COLO829 (cell line): ENCODE results near the gene TPCN1.

ENCODE experiments used
- DNase-seq: peaks from one replicate; pipeline ENCODE4 v3.0.0; 2012; ENCODE audit warnings: low spot score

Gene TPCN1

DNA sequence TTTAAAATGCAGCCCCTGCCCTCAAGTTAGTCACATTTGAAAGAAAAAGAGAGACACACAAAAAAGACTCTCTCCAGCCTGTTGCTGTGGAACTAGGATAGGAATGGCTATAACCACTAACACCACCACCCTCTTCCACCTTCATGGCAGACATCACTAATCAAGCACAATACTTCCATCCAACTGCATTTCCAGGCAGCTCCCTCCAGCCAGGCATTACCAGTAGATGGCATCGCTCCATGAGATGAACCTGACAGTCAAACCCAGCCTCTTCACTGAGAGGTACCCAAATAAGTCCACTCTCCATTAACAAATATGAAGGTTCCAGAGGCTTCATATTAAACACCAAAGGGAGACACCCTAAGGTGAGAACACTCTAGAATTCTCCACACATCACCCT lies 89.2 kb downstream of the TPCN1 start:
- no peak for DNase-seq

DNA sequence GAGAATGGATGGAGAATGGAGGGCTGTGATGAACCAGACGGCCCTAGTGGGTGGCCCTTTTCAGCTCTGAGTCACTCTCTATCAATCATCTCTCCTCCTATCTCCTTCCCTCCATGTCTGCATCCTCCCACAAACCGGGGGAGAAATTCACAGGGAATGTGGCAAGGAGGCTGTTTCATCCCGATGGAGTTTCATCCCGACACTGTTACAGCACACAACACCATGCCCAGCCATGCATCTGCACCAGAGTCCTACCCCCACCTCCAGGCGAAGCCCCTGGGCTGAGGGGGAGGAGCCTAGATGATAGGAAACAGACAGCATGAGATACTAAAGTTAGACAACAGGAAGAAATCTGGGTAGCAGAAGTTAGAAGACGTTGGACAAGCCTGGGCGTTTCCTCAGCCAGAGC lies 92.9 kb downstream of the TPCN1 start:
- no peak for DNase-seq

DNA sequence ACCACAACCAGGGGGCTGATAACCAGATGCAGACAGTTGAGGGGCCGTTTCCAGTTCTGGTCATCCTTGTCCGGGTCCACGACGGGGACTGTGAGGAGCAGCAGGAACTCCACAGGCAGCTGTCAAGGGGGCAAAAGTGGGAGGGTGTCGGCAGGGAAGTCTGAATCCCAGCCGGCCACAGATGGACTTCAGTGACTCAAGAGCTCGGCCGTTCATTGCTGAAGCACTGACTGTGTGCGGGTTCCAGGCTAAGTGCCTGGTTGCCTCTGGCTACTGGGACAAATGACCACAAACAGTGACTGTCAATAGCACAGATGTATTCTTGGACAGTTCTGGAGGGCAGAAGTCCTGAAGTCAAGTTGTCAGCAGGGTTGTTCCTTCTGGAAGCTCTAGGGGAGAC lies 94.1 kb downstream of the TPCN1 start:
- DNase-seq = no peak

DNA sequence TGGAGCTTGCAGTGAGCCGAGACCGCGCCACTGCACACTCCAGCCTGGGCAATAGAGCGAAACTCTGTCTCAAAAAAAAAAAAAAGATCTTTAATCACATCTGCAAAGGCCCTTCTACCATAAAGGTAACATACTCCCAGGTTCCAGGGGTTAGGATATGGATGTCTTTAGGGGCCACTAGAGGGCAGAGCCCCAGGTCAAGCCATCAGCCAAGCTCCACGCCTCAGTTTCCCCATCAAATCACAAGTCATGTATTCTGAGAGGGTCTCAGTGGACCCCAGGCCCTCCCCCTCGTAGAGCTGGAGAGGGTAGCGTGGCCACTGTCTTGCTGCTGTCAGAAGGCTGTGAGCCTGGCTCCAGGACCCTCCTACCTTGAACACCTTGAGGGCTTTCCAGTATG lies 94.9 kb downstream of the TPCN1 start:
- DNase-seq = no peak

DNA sequence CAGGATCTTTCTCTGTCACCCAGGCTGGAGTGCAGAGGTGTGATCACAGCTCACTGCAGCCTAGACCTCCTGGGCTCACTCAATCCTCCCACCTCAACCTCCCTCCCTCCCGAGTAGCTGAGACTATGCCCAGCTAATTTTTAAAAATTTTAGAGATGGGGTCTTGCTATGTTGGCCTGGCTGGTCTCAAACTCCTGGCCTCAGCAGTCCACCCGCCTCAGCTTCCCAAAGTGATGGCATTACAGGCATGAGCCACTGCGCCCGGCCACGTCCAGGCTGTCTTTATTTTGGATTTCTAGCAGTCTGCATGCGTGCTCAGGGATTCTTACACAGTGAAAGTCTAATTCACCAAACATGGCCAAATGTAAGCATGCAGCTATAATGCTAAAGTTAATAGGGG lies 95.9 kb downstream of the TPCN1 start:
- no peak for DNase-seq

DNA sequence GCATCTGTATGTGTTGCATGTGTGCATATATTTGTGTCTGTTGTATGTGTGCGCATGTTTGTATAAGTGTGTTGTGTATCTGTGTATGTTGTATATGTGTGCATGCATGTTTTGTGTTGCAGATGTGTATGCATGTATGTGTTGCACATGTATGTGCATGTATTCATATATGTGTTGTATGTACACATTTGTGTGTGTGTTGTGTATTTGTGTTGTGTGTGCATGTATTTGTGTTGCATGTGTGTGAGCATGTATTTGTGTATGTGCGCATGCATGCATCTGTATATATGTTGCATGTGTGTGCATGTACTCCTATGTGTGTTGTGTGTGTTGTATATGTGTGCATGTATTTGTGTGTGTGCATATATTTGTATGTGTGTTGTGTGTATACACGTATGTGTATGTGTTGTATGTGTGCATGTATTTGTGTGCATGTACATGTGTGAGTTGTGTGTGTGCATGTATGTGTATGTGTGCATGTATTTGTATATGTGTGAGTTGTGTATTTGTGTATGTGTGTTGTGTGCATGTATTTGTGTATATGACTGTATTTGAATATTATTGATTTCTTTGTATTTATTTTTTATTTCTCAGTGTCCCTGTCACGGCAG lies 96.9 kb downstream of the TPCN1 start:
- no peak for DNase-seq

DNA sequence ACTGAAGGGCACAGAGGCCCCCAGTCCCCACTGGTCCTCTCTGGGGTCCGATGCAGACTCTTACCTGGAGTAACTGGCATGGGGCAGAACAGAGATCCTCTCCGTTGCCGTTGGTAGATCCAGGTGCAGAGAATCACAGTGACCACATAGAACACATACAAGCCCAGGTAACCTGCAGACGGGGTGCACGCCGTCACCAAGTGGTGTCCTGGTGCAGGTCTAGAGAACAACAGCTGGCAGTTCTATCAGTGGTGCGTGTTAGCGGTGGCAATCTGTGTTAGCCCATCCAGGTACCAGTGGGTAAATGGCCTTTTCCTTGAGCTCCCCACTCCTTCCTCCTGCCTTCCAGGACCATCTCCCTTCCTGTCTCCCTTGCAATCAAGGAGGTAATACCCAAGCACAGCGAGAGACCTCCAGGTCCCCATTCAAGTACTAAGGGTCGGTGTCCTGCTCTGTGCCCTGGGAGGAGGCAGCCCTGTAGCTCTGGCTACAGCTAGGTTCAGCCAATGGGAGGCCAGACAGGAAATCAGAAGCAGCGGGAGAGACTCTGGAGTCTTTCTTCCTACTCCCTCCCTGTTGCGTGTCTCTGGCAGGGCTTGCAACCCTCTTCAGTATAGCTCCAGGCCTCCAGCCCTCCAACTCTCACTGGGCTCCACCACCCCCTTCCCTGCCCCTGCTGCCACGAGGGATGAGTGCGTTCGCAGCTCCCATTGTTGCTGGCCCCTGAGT lies 97.8 kb downstream of the TPCN1 start:
- no peak for DNase-seq

DNA sequence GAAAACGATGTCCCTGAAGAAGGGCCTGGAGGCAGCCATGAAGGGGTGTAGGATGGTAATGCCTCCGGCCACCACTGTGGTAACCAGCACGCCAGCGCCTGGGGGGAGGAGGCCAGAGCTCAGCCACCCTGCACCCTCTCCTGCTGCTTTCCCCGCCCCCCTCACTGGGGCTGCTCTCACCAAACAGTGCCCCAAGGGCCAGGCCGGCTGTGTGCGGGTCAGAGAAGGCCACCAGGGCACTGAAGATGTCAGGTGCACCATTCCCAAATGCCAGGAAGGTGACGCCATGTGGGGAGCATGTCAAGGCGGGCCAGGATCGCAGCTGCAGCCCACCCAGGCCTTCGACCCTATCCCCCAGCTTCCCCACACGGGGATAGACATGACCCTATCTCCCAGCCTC lies 99.1 kb downstream of the TPCN1 start:
- DNase-seq = no peak

DNA sequence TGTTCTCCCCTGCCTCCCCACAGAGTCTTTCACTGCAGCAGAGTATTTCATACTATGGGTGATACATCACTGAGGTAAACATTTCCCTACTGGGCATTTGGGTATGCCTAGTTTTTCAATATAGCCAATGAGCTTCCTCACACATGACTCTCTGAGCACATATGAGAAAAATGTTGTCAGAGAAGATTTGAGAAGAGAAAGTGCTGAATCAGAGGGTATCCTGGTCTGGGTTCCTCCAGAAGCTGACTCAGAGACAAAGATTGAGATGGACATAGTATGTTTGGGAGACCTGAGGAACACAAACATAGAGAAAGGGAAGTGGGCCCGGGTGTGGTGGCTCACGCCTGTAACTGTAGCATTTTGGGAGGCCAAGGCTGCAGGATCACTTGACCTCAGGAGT lies 101.1 kb downstream of the TPCN1 start:
- no peak for DNase-seq

DNA sequence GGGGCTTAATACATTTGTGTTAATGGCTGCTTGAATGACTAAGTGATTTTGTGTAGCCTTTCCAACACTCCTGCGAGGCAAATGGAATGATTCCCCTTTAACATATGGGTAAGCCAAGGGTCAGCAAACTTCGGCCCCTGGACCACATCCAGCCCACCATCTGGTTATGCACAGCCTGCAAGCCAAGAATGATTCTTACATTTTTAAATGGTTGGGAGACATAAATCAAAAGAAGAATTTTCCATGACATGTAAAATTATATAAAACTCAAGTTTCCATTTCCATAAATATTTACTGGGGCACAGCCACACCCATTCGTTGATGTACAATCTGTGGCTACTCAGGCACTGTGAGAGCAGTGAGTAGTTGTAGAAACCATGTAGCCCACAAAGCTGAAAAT lies 104.7 kb downstream of the TPCN1 start:
- DNase-seq = no peak

DNA sequence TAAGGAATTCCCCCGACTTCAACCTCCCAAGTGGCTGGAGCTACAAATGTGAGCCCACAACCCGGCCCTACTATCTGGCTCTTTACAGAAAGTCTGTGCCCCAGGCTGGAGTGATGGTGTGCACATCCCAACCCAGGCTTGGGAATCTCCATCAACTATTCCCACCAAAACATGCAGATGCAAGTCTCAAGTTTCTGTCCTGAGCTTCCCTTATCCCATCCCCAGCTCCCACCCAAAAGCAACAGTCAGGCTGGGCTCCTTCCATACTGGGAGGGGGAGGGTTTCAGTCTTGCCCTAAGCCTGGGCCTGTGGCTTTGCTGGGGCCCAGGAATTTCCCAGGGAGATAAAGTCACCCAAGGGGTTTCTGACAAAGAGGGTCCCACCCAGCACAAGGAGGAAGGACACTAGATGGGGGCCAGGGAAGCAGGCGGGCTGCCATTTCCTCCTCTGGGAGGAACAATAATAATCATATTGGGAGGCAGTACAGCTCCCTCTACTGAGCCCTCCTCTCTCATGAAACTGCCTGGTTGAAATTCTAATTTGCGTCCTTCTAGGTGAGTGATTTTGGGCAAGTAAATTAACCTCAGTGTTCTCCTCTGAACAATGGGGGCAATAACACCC lies 105.6 kb downstream of the TPCN1 start:
- DNase-seq = no peak

DNA sequence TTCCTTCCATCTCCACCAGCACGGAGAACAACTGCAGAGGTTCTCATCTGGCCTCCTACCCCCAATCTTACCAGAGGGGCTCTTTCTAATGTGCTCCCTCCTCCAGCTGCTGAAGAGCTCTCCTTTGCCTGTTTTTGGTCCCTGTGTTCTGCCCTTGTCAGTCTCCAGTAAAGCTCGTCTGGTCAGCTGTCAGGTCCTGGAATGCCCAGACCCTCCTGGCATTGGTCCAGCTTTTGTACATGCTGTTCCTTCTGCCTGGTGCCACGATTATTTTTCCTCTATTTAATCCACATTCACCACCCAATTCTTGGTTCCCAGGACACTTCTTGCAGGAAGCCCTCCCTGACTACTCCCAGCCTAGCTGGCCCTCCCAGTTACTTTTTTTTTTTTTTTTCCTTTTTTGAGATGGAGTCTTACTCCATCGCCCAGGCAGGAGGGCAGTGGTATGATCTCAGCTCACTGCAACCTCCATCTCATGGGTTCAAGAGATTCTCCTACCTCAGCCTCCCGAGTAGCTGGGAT lies 107.2 kb downstream of the TPCN1 start:
- DNase-seq = no peak

DNA sequence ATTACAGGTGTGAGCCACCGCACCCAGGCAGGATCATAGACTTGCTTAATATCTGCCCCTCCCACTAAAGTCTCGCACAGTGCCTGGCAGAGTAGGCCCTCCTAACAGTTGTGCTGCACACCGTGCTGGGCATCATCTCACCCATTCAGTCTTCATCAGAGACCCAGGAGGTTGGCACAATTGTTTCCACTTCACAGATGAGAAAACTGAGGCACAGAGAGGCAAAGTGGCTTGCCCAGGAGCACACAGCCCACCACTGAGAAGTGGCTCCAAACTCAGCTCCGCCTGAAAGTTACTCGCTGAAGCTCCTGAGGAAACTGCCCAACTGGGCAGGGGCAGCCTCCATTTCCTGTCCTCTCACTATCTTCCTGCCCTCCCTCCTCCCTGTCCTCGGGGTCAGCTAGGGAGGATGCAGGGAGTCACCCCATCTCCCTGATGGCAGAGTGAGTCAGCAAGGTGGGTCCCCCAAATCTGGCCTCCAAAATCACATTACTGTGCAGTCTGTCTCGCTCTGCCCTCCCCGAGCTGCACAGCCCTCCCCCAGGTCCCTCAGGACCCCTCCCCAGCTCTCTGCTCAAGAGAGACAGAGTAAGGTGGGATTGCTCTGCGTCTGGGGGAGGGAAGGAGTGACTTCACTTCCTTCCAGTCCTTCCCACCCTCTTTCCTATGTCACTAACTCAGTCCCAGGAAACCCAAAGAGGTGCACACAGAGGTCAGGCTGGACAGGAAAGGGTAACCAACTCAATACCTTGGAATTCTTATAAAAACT lies 107.9 kb downstream of the TPCN1 start:
- DNase-seq = no peak

DNA sequence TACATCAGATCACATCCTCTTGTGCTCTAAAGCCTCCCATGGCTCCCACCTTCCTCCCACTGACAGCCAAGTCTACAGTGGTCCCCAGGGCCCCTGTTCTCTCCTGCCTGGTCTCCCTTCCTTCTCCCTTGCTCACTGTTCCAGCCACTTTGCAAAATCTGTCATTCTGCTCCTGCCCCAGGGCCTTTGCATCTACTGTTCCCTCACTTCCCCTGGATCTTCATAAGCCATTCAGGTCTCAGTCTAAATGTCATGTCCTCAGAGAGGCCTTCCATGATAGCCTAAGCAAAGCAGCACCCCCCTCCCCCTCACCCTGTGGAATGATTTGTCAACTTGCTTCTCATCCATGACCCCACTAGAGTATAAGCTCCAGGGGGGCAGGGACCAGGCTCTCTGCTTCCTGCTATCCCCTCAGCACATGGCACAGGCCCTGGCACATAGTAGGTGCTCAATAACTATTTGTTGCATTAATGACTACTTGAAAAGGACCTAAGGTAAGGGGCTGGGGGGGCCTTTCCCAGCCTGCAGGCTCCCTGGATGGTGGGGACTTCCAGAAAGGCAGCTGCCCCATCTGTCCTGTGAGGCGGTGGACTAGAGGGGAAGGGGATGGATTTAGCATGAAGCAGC lies 108.6 kb downstream of the TPCN1 start:
- DNase-seq = no peak

DNA sequence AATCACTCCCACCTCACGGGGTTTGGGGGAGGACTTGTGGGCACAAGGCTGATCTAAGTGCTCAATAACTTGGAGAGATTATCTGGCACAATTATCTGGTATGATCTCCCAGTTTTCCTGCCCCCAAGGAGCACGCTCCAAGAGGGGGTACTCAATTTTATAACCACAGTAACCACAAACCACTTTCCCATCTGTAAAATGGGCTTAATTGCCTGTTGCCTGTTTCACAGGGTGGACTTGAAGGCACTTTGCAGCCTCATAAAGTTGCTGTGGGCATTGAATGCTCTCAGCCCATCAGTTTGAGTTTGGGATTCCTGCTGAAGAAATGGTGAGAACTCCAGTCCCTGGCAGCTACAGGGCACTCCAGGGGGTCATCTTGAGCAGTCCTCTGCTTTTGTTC lies 109.2 kb downstream of the TPCN1 start:
- no peak for DNase-seq

DNA sequence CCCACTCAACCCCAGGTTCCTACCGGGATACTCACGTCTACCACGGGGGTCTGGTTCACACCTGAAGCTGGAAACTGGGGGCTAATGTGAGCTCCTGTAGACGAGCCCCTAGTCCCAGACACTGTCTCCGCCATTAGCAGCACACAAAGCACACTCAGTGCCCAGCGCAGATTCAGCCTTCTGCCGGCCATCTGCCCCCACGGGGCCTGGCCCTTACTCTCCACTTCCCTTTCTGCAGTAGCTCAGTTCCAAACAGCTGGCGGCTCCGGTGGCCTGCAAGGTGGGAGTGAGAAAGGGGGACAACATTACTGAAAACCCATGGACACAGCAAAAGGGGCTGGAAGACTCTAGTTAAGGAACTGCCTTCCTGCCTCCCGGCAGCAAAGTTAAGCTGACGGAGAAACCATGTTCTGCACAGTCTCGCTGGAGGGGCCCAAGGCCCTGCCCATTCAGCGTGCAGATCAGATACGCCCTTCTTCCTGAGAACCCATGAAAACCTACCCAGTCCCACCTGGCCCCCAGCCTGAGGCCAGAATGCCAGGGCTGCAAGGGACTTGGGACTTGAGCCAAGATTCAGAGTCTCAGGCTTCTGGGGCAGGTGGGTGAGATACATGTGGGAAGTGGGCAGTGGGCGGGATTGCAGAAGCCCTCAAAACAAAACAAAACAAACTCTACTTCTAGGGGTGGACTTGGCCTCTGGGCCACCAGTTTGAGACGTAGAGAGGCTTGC lies 111.6 kb downstream of the TPCN1 start:
- no peak for DNase-seq

DNA sequence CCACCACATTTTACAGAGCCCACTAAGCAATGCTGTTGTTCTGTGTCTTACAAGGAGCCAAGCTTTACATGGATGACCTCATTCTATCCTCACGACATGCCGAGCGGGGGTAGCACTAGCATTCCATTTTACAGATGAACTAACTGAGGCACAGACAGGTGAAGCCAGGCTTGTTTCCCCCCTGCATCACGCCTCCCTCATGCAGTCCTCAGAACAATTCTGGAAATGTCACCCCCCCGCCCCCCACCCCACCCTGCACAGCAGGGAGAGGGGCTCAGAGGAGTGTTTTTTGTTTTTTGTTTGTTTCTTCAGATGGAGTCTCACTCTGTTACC lies 112.1 kb downstream of the TPCN1 start:
- DNase-seq = no peak

DNA sequence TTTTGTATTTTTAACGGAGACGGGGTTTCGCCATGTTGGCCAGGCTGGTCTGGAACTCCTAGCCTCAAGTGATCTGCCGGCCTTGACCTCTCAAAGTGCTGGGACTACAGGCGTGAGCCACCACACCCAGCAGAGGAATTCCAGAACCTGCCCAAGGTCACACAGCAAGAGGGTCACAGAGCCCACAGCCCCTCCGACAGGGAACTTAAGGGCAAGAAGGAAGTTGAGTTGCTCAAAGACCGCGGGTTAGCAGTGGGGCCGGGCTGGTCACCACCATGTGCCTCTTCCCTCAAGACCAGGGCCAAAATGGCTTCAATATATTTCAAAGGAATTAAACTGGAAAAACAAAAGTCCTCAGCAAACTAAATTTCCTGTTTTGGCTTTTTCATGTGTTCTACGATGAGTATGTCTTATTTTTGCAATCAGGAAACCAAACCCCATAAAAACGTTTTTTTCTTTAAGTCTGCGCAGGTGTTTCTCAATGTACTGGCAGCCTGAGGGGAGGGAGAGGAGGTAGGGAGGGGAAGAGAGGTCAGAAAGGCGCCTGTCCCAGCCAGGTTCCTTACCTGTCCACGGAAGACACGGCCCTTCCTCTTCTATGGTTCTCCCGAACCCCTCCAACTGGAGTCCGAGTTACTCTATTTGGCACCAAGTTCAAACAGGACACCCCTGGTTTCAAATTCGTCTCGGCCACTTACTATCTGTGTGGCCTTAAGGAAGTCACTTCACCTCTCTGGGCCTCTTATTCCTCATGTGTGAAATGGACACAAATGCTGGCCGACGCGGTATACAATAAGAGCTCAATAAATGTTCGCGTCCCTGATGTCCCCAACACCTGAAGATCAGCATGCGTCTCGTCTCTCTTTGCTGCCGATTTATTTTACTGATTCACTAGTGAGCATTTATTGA lies 112.9 kb downstream of the TPCN1 start:
- DNase-seq = no peak

DNA sequence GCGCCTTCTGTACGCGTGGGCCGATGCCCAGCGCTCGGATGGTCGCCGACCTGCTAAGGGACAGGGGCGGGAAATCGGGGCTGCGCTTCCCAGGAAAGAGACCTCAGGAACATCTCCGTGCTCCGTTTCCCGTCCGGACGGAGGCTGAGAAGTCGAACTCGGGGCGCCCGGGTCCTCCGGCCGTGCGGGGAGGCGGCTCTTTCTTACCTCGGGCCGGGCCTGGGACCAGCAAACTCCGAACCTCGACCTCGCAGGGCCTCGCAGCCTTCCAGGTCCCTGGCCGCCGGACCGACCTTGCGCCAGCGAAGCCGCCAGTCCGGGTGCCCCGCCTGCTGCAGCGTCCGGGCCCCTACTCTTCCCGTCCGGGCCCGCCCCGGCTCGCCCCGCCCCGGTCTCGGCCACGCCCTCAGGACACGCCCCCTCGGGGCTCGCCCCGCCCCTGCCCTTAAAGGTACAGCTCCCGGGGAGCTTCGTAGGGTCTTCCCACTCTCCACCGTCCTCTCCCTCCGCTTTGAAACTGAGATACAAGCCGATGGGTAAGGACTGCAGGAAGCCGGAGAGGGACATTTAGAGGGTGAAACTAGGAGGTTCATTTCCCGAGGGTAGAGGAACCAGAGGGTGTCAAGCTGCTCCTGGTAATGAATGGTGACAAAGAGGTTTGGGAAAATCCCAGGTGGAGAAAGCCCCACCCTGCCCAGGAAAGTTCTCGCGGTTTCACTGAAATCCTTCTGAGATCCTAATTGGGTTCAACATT lies 113.7 kb downstream of the TPCN1 start, which contains the start of gene SLC8B1:
SLC8B1 (minus strand) TSS at position 324 of the 754 bp plus-strand sequence. CDS start 2,231 bp downstream, outside the sequence.
- DNase-seq = peak; percentile 79

DNA sequence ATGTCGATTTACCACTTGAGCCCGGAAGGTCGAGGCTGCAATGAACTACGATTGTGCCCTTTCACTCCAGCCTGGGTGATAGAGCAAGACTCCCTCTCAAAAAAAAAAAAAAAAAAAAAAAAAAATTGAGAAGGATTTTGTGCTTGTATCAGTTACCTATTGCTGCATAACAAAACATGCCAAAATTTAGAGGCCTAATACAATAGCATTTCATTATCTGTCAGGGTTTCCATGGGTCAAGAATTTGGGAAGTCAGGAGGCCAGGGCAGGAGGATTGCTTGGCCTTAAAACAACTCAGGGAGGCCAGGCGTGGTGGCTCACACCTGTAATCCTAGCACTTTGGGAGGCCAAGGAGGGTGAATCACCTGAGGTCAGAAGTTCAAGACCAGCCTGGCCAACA lies 118.3 kb downstream of the TPCN1 start:
- DNase-seq = no peak
